GM12892 (cell line): ENCODE measurements around the gene MRPL1.

Experiments used
- POLR2A ChIP-seq: IDR thresholded peaks from 2 replicates; pipeline ENCODE4 v1.6.1; 2011; ENCODE audit warnings: low read depth, low read length, control low read depth
- POLR2AphosphoS5 ChIP-seq: IDR thresholded peaks from 2 replicates; pipeline ENCODE4 v1.6.1; 2011; ENCODE audit warnings: low read depth, low read length, control low read depth
- TAF1 ChIP-seq: IDR thresholded peaks from 2 replicates; pipeline ENCODE4 v1.6.1; 2011; ENCODE audit warnings: low read depth, mild to moderate bottlenecking, control low read depth, low read length, borderline replicate concordance

DNA sequence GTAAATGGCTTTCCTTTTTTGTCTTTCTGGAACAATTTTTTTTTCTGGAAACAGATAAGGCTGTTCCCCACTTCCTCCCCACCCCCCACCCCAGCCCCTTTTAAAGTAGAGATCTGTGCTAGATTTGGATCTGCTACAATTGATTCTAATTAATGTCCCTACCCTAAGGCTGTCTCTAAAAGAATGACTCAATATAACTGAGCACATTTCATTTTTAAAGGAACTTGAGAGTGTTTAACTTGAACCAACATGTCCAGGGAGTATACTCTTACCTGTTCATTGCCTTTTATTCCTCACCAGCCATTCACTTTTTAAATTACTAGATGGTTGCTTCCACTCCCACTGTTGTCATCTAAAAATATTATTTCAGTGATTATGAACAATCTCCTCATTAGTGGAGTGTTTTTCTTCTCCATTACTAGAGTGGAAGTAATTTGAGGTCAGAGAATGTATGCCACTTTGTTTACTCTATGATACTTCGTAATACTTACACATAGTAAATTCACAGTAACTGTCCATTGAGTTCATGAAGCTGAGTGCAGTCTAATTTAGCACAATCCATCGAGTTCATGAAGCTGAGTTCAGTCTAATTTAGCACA, 29.4 kb upstream of the MRPL1 start:
- TF ChIP-seq POLR2A (no peak), POLR2AphosphoS5 (no peak), TAF1 (no peak)
